GM18861 (cell line): Measurements from ENCODE around the gene SCFD2.
"Not testable (repeated sequence)": the region's sequence is repeated elsewhere in the genome, so short reads cannot be mapped to it uniquely, and the experiment has no call there.

Source experiments
- ATAC-seq: cut with Tn5 transposase; IDR thresholded peaks from one replicate; pipeline ENCODE4 v1.9.1; 2021; ENCODE audit not compliant: unreplicated experiment

The SCFD2 gene

DNA sequence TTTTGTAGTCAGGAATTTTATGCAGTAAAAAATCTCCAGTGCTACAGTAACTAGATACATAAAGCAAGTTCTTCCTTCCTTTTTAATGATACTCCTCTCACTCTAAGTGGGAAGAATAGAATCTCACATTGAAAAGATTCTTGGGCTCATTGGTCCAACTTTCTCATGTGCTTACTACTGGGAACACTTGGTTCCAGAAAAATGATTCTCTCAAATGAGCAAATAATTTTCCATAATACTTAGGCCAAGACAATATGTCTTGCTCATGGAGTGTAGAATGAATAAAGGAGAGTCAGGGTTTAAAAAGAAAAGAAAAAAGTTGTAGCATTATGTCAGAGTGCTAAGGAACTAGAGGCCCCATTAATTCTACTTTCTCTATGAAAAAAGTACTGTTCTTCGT, 306.0 kb downstream of the SCFD2 start:
- no peak for ATAC-seq

DNA sequence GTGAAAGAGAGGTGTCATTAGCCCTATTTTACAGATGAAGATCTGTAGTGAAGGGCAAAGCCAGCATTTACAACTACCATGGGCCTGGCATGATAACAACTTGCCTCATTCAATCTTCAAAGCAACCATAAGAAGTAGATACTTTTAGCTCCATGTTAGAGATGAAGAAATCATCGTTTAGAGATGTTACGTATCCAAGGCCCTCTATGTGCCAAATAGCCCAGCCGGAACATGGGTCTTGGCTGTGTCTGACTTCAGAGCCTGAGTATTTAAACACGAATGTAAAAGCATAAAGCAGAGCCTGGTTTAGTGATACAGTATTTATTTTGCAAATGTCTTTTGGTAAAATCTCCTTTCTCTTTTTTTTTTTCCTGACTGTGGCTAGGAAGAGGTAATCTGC, 306.6 kb downstream of the SCFD2 start:
- no peak for ATAC-seq

DNA sequence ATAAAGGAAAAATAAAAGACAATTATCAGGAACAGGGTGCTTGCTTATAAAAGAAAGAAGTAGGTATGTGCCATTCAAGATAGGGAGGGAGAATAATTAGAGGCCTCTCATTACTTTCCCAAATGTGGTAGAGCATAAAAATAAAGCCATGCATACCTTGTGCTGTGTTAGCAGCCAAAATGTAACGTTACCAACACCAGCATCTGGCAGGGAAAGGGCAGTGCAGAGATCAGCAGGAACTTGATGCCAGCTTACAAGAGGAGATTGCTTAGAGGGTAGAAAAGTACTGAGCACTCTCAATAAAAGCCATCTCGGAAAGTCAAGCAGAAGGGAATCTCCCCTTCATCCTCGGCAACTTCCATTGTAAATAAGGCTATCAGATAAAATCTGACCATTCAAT, 308.2 kb downstream of the SCFD2 start:
- ATAC-seq, result no peak

DNA sequence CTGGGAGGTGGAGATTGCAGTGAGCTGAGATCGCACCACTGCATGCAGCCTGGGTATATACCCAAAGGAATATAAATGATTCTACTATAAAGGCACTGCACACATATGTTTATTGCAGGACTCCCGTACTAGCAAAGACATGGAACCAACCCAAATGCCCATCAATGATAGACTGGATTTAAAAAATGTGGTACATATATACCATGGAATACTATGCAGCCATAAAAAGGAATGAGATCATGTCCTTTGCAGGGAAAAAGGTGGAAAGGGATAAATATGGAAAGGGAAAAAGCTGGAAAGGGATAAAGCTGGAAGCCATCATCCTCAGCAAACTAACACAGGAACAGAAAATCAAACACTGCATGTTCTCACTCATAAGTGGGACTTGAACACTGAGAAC, 308.8 kb downstream of the SCFD2 start:
- ATAC-seq, result not testable (repeated sequence)

GRCh38 chr4:53055716-53056403, 310.0 kb downstream of the SCFD2 start:
- ATAC-seq, result no peak

GRCh38 chr4:53055274-53055673, 310.6 kb downstream of the SCFD2 start:
- ATAC-seq, result no peak

DNA sequence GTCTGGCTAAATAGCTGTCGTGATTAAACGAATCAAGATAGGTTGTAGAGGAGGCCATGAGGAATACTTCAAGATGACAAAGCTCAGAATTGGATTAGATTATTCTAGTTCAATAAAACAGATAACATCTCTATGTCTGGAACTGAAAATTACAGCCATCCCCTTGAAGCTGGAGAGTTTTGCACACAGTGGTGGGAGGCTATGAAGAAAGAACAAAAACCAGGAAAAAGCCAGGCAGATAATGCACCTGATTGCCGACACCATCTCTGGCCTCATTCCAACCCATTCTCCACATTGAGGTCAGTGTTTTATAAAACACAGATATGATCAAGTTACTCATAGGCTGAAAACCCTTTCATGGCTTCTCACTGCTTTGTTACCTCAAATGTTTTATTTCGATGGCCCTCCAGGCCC, 315.5 kb downstream of the SCFD2 start:
- ATAC-seq, result no peak

DNA sequence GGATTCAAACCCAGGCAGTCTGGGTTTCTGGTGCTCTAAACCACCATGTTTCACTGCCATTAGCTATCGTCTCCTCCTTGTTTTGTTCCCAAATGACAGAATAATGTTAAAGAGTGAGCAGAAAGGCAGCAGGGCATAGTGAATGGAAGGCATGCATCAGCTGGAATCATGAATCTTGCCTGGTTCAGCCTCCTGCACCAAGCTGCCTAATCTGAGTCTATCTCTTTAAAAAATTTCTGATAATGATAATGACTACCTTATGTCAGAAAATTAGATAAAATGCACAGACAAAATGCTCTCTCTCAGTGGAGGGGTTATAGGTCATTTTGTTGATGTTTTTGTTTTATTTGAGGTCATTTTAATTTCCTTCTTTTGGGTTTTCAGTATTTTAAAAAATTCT, 316.3 kb downstream of the SCFD2 start:
- ATAC-seq, result no peak

GRCh38 chr4:53044651-53044960, 321.3 kb downstream of the SCFD2 start:
- ATAC-seq, result no peak

DNA sequence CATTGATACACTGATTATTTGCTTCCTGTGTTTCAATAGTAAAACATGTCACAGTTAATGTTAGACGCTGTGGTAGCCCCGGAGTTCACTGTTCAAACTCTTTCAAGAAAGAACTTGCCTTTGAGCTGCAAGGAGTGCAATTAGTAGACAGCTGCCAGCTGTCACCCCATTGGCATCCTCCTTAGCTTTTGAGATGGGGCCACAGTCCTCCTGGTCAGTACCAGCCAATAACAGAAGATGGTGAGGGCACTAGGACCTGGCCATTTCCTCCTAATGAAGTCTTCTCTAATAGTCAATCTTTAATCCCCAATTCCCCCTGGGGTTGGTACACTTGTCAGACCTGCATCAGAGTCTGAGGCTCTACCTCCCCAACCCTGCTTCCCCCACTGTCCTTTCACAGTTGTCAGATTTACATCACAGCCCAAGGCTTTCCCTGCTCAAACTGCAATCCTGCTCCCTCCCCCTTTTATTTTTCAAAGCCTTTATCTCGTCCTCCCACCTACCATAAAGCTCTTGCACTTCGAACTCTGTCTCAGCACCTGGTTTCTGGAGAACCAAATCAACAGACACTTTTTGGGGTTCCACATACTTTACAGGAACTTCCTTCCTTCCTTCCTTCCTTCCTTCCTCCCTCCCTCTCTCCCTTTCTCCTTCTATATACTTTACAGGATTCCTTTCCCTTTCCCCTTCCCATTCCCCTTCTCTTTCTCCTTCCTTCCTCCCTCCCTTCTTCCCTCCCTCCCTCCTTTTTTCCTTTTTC, 321.8 kb downstream of the SCFD2 start:
- no peak for ATAC-seq

- ATAC-seq, result no peak
Measured at GRCh38 chr4:53043055-53043454, 322.8 kb downstream of the SCFD2 start.

GRCh38 chr4:53040851-53041250, 325.0 kb downstream of the SCFD2 start:
- ATAC-seq, result no peak

DNA sequence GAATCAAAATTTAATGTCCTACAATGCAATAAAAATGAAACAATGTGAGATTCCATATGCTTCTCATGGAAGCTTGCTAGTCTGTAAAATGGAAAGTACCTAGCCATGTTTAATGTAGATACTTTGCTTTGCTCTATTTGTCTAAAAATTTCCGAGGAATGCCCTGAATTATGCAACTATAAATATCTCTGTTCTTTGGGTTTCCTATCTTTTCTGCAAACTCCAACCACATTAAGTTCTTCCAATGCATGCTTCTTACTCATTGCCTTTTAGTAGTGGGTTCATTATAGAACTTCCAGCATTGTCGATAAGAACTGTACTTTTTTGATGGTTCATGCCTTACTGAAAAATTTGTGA, 325.4 kb downstream of the SCFD2 start:
- ATAC-seq, result no peak

DNA sequence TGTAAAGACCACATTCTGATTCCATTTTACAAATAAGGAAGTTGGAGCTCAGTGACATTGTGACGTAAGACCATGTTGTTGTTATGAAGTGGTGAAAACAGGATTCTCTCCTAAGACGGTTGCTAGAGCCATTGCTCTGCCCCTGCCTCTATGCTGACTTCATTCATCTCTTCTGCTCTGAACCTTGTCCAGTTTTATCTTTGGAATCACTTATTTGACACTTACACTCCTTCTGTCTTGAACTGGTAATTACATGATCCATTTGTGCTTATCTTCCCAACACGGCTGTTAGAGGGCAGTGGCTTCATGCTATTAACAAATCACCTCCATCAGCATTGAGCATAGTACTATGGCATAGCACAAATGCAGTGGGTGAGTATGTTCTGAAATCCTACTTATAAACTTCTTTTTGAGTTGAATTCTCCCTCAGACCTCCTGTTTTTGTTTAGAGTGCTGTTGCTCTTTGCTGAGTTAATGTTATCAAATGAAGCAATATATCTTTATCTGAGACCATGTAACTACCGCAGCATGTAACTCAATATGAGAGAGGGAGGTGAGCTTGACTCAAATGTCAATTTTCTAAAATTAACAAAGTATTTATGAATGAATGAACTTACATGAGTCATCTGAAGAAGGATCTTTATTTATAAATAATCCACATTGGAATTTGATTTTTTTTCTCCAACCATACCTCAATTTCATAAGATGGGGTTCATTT, 326.0 kb downstream of the SCFD2 start:
- no peak for ATAC-seq

GRCh38 chr4:53037892-53038291, 328.0 kb downstream of the SCFD2 start:
- ATAC-seq, result no peak

DNA sequence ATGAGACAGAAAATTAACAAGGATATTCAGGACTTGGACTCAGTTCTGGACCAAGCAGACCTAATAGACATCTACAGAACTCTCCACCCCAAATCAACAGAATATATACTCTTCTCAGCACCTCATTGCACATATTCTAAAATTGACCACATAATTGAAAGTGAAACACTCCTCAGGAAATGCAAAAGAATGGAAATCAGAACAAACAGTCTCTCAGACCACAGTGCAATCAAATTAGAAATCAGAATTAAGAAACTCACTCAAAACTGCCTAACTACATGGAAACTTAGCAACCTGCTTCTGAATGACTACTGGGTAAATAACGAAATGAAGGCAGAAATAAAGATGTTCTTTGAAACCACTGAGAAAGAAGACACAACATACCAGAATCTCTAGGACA, 333.0 kb downstream of the SCFD2 start:
- ATAC-seq, result not testable (repeated sequence)

- ATAC-seq, result no peak
Measured at GRCh38 chr4:53026233-53026632, 339.6 kb downstream of the SCFD2 start.

- no peak for ATAC-seq
Measured at GRCh38 chr4:53023677-53024299, 342.1 kb downstream of the SCFD2 start.

- no peak for ATAC-seq
Measured at GRCh38 chr4:53022513-53023100, 343.3 kb downstream of the SCFD2 start.

GRCh38 chr4:53021754-53022512, 343.9 kb downstream of the SCFD2 start:
- ATAC-seq, result no peak
